Measurements from ENCODE around the gene LATS2. TPM values are rescaled to one million over a fixed set of nuclear protein-coding genes. Genes with fewer than 3 reads are reported as not detected.

The LATS2 gene
- total RNA-seq, 2 donors from 2014 or later: 3.7 to 11.3 TPM

DNA sequence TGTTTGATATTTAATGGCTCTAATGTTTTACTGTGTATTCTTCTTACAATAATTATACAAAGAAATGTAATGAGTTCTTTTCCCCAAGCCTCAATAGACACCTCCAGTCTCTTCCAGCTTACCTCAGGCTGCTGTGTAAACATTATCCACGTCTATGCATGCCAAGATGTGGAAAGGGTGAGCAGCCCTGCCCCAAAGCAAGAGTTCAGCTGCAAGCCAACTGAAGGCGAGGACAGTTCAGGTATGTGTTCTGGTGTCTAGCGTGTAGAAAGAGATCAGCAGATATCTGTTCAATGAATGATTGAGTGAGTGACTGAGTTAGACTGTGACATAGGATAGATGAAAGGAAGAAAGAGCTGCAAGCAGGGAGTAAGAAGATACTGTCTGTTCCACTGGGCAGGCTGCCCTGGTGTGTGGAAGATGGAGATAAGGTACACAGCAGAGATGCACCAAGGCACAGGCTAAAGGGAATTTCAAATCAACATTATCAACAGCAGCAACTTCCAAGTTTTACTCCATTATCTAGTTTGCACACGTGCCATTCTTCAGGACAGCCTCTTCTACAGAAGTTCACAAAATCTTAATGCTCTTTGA, 66.0 kb downstream of the LATS2 start:
- no peak overlapping the region for H3K4me3 ChIP-seq
- no peaks in the 10 kb centered on the region for H3K4me1 ChIP-seq
- TF ChIP-seq, protein P1, sequence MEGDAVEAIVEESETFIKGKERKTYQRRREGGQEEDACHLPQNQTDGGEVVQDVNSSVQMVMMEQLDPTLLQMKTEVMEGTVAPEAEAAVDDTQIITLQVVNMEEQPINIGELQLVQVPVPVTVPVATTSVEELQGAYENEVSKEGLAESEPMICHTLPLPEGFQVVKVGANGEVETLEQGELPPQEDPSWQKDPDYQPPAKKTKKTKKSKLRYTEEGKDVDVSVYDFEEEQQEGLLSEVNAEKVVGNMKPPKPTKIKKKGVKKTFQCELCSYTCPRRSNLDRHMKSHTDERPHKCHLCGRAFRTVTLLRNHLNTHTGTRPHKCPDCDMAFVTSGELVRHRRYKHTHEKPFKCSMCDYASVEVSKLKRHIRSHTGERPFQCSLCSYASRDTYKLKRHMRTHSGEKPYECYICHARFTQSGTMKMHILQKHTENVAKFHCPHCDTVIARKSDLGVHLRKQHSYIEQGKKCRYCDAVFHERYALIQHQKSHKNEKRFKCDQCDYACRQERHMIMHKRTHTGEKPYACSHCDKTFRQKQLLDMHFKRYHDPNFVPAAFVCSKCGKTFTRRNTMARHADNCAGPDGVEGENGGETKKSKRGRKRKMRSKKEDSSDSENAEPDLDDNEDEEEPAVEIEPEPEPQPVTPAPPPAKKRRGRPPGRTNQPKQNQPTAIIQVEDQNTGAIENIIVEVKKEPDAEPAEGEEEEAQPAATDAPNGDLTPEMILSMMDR (IDR thresholded peaks at IDR 0.05): no peak
- no peaks in the 10 kb centered on the region for H3K27me3 ChIP-seq
- no peak overlapping the region for H3K9ac ChIP-seq (ENCODE audit: low read depth in 2 of 2, low read length in 2 of 2)
- H3K36me3 ChIP-seq: no peaks in the 10 kb centered on the region
- no peaks in the 10 kb centered on the region for H3K9me3 ChIP-seq
- no peak overlapping the region for H3K27ac ChIP-seq
- no peak for DNase-seq
- intact Hi-C loops (cut with DNase I): no loop called here

DNA sequence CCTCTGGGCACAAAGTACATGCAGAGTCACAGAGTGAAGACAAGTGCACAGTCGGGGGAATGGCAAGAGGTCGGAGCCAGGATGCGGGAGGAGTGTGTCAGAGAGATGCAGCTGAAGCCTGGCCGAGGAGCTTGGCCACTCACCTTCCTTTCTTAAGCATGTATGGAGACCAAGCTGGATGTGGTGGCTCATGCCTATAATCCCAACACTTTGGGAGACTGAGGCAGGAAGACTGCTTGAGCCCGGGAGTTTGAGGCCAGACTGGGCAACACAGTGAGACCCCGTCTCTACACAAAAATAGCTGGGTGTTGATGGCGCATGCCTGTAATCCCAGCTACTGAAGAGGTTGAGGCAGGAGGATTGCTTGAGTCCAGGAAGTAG, 67.0 kb downstream of the LATS2 start:
- H3K4me1 ChIP-seq: no peaks in the 10 kb centered on the region
- no peak overlapping the region for H3K4me3 ChIP-seq
- intact Hi-C loops (cut with DNase I): no loop called here
- TF ChIP-seq, protein P1 (IDR thresholded peaks at IDR 0.05): no peak
- no peaks in the 10 kb centered on the region for H3K9me3 ChIP-seq
- no peak for DNase-seq
- no peak overlapping the region for H3K27ac ChIP-seq
- H3K36me3 ChIP-seq: no peaks in the 10 kb centered on the region
- no peak overlapping the region for H3K9ac ChIP-seq (ENCODE audit: low read depth in 2 of 2, low read length in 2 of 2)
- H3K27me3 ChIP-seq: no peaks in the 10 kb centered on the region

DNA sequence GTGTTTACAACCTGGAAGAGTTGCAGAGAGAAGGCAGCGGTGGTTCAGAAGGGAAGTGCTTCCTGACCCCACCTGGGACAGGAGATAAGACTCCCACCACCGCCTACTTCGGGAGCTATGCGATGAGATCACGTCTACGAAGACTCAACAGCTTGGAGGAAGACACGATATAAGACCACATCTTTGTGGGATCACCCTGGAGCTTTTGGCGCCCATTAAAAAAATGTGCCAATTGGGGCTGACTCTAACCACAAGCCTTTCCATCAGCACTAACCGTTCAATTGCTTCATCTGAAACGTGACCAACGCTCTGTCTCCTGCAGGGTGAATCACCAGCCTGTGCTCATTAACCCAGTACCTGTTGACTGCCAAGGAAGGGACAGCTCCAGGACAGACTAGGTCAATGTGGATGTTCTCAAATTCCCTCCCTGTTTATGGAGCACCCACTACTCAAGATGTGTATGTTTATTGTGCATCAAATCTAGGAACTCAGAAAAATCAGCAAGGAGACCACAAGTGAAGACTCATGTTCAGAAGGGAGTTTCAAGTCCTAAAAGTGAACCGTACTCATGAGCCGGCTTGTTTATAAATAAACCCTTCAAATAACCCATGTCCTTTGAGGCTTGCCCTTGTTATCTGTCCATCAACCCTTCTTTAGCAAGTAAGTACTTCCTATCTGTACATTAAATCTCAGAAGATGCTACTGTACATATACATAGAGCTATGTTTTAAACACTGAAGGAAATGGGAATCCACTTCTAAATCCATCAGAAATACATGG, 67.5 kb downstream of the LATS2 start:
- H3K9me3 ChIP-seq: no peaks in the 10 kb centered on the region
- no peaks in the 10 kb centered on the region for H3K27me3 ChIP-seq
- TF ChIP-seq, protein P1 (IDR thresholded peaks at IDR 0.05): no peak
- H3K27ac ChIP-seq: no peak overlapping the region
- no peak for DNase-seq
- no peaks in the 10 kb centered on the region for H3K36me3 ChIP-seq
- H3K9ac ChIP-seq (ENCODE audit: low read depth in 2 of 2, low read length in 2 of 2): no peak overlapping the region
- intact Hi-C loops (cut with DNase I): no loop called here
- H3K4me3 ChIP-seq: no peak overlapping the region
- no peaks in the 10 kb centered on the region for H3K4me1 ChIP-seq

DNA sequence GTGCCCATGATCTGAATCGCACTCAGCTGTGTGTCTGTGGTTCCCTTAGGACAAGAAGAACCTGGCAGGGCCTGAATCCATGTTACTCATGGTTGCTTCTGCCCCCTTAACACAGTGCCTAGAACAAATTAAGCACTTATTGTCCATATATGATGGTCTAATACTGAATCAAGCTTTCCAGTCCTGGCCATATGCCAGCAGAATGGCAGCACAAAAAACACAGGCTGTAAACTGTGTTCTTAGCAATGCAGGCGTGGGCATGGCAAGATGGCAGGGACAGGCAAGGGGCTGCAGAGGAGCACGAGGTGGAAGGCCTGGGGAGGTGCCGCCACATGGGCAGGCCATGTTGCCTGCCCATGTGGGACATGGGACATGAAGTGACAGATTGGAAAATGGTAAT, 68.2 kb downstream of the LATS2 start:
- H3K9ac ChIP-seq (ENCODE audit: low read depth in 2 of 2, low read length in 2 of 2): no peak overlapping the region
- H3K4me1 ChIP-seq: no peaks in the 10 kb centered on the region
- no peak for DNase-seq
- H3K27me3 ChIP-seq: no peaks in the 10 kb centered on the region
- TF ChIP-seq, protein P1 (IDR thresholded peaks at IDR 0.05): no peak
- H3K4me3 ChIP-seq: no peak overlapping the region
- H3K27ac ChIP-seq: no peak overlapping the region
- intact Hi-C loops (cut with DNase I): no loop called here
- no peaks in the 10 kb centered on the region for H3K9me3 ChIP-seq
- H3K36me3 ChIP-seq: no peaks in the 10 kb centered on the region

DNA sequence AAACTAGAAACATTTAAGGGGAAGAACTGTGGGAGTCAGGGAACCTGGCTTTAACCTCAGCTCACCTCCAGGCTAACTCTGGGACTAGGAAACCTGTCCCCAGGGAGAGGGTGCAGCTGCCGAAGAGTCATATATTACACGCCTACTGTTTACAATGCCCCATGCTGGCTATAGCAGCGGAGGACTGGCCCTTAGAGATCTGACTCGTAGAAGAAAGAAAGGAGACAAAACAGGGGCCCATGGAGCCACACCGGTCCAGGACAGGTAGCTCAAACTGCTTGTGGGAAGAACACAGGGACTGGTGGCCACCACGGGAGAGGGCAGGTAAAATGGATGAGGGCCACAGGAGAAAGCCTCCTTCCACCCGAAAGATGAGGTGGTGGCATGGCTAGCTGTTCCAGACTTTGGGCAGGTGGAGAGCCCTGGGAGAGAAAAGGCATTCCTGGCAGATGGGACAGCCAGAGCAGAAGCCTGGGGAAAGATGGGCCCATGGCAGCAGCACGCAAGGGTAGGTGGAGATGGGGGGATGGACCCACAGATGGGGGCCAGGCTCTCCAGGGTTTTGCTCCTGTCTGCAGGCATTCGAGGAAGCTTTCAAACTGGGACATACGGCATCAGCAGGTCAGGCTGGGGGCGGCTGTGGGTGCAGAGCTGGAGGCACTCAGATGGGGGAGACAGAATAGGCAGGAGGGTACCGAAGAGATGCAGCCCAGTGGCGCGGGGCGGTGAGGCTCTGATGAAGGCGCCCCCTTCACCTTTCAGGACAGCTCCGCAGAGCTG, 69.5 kb downstream of the LATS2 start:
- Histone ChIP-seq H3K4me1 (no peaks in the 10 kb centered on the region), H3K27ac (no peak overlapping the region), H3K9me3 (no peaks in the 10 kb centered on the region), H3K9ac (ENCODE audit: low read depth in 2 of 2, low read length in 2 of 2) (no peak overlapping the region), H3K27me3 (no peaks in the 10 kb centered on the region), H3K36me3 (no peaks in the 10 kb centered on the region), H3K4me3 (no peak overlapping the region)
- no peak for DNase-seq
- TF ChIP-seq, protein P1 (IDR thresholded peaks at IDR 0.05): no peak
- intact Hi-C loops (cut with DNase I): no loop called here
